SKM-1 treated with dmso at 0.1 percent for 144 hours (cell line): ENCODE measurements around the gene POU6F2.
"Not testable (repeated sequence)": the region's sequence is repeated elsewhere in the genome, so short reads cannot be mapped to it uniquely, and the experiment has no call there.

Experiments
- DNase-seq: peaks from one replicate; lab custom pipeline; 2025; ENCODE audit not compliant: unreplicated experiment; lab: John Stamatoyannopoulos, UW

The POU6F2 gene, protein sequence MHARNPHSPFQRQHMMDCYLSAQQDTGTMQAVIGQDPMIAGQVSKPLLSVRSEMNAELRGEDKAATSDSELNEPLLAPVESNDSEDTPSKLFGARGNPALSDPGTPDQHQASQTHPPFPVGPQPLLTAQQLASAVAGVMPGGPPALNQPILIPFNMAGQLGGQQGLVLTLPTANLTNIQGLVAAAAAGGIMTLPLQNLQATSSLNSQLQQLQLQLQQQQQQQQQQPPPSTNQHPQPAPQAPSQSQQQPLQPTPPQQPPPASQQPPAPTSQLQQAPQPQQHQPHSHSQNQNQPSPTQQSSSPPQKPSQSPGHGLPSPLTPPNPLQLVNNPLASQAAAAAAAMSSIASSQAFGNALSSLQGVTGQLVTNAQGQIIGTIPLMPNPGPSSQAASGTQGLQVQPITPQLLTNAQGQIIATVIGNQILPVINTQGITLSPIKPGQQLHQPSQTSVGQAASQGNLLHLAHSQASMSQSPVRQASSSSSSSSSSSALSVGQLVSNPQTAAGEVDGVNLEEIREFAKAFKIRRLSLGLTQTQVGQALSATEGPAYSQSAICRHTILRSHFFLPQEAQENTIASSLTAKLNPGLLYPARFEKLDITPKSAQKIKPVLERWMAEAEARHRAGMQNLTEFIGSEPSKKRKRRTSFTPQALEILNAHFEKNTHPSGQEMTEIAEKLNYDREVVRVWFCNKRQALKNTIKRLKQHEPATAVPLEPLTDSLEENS

GRCh38 chr7:38977685-38978084, at the start of gene POU6F2:
Gene POU6F2 (plus strand): TSS chr7:38977909. CDS start chr7:38977954, 45 bp downstream.
- DNase-seq: no peak

GRCh38 chr7:38928506-38928905, 49.2 kb upstream of the POU6F2 start:
- DNase-seq: no peak

DNA sequence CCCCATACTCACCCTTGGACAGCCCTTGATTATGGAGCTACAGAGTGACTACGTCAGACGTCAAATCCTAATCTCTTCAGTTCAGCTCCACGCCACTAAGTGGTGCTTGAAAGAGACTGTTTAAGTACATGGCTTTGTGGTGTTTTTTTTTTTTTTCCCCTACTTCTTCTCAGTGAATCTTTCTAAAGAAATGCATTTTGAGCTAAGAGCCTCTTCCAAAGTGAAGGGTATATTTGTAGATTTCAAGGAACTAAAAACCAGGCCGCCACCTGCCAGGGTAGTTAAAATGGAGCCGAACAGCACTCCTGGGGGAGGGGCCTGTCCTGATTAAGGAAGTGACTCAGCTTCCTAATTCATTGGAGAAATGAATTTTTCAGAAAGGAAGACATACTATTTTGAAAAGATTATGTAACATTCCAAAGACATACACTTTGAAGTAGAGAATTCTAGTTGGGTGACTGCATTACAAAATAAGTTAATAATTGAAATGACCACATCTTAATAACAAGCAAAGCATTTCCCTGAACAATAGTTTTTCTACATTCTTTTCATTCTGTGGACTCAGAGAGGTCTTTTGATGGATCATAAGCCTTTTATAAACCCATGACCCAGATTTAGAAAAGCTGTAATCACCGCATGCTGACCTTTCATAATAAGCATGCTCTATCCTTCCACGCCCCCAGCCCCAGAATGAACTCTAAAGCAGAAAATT, 48.1 kb upstream of the POU6F2 start:
- peak; percentile 9 for DNase-seq

DNA sequence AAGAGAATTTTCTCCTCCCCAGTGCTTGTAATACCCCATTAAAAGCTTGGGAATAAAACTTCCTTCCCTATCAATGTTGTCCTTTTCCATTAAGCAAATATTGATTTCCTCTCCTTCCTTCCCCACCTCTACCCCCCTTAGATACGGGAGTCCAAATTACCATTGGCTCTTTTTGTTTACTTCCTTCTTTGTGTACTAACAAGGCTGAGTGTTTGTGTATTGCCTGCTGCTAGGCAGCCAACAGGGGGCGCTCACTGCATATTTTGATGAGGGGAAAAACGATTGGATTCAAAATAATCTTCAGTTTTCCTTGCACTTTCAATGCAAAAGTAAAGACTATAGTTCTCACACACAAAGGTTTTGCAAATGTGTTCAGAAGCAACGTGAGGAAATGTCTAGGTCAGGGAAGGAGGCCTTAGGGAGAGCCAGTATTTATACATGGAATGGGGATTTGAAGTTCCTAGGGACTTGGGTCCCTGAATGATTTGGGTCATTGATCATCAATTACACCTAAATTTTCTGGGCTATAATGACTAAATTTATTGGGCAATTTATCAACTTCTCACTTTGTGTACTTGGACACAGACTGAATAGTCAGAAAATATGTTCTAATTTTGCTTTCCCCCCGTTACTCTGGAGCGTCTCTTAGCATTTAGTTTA, 45.1 kb upstream of the POU6F2 start:
- DNase-seq: peak; percentile 15

- no peak for DNase-seq
Observed at GRCh38 chr7:38934051-38934450, 43.7 kb upstream of the POU6F2 start.

GRCh38 chr7:38934536-38934935, 43.2 kb upstream of the POU6F2 start:
- DNase-seq: no peak

- DNase-seq: no peak
Observed at GRCh38 chr7:38936641-38937040, 41.1 kb upstream of the POU6F2 start.

- DNase-seq: no peak
Observed at GRCh38 chr7:38938001-38938485, 39.7 kb upstream of the POU6F2 start.

DNA sequence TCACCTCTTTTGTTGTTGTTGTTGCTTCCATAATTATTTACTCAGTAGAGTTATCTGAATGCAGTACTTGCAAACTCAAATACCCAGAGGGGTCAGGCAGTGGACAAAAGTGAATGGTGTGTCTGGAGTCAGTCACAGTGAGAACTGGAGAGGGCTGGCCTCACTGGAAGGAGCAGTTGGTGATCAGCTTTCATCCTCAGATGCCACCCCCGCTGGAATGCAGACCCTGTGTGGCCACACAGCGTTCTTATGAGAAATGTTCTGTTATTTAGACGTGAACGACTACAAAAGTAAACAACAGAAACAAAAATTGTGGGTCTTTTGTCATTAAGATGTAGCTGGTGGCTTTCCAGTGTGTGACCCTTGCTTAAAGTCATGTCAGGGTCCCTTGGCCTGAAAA, 39.1 kb upstream of the POU6F2 start:
- DNase-seq: no peak

DNA sequence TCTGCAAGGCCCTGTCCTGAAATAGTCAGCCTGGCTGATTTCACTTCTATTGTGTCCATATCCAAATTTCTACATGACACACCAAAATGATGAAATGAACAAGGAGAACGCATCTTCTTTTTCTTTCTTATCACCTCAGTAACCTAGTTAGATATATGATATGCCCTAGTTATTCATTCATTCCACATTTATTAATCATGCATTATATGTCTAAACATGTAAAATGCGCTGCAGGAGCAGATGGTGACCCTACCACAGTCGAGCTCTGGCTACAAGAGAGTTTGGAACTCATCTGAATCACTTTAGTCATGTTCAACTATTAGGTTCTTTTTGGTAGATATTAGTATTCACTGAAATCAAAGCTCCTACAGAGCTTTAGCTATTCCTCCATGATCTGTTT, 36.9 kb upstream of the POU6F2 start:
- DNase-seq: no peak

DNA sequence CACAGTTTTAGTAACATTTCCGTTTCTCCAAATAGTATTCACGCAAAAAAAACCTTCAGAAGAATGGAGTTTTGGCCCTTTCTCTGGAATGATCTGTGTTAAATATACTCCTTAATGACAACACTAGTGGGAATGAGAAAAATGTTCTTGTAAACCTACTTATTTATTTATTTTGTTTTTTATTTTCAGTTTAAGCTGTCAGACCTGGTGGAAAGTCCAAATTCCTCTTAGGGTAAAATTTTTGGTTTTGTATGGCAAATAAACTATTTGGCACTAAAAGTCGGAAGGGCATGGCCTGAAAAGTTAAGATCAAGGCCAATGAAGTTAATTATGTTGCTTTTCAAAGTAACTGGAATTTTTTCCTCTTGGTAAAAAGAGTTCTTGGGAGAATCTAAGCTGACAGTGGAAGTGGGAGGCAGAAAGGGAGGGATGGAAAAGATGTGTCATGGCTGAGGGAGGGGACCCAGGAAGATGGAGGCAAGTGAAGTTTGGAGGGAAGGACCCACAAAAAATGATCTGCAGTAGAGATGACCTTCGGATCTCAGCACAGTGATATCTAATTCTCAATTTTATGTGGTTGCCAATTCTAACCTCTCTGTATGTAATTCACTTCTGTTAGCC, 35.2 kb upstream of the POU6F2 start:
- DNase-seq: no peak

GRCh38 chr7:38947541-38947940, 30.2 kb upstream of the POU6F2 start:
- DNase-seq: not testable (repeated sequence)

DNA sequence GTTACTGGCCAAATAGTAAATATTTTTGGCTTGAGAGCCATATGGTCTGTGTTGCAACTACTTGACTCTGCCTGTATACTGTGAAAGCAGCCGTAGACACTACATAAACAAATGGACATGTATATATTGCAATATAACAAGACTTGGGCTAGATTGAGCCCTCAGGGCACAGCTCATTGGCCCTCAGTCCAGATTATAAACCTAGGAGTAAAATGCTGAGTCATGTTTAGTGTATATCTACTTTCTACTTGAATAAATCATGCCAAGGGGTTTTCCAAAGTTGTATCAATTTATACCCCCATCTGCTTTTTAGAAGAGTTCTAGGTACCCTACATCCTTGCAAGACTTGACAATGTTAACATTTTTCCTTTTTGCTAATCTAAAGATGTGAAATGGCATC, 27.4 kb upstream of the POU6F2 start:
- DNase-seq: no peak

- DNase-seq: no peak
Observed at GRCh38 chr7:38951213-38951612, 26.5 kb upstream of the POU6F2 start.

DNA sequence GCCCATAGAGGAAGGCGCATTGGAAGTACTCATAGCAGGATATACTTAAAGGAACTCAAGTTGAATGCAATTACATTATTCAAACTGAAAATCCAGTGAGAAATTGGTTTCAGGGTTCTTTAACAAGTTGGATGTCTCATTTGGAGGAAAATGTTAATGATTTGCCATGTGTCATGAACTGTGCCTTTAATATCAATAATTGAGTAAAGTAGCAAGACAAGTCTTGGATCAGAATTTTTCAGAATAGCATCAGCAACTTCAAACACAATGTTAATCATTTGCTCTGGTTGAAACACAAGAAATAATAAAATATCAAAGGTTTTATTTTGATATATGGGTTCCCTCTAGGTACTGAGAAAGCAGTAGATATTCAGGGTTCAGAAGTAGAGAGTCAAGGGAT, 24.5 kb upstream of the POU6F2 start:
- no peak for DNase-seq

DNA sequence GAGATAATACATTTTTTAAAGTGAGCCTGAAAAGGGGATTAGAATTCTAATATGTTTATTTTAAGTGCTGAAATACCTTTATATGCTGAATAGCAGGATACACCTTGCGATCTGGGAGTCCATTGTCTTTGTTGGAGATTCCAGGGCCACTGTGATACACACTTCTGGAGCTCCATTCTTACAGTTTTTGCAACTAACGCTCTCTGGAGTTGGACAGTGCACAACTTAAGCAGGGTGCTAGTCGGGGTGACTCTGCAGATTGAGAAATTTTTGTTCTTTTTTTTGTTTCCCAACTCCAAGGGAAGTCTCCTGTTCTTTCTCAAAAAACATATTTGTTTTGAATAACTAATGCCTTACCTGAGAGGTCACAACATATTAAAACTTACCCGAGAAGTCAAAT, 23.7 kb upstream of the POU6F2 start:
- no peak for DNase-seq

DNA sequence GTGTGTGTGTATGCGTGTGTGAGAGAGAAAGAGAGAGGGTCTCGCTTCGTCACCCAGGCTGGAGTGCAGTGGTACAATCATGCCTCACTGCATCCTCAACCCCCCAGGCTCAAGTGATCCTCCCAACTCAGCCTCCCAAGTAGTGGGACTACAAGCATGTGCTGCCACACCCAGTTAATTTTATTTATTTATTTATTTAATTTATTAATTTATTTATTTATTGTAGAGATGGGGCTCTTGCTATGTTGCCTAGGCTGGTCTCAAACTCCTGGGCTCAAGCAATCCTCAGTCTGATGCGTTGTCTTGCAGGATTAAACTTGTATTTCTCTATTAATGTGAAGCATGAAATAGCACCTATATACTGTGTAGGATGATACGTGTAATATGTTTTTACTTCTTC, 21.8 kb upstream of the POU6F2 start:
- DNase-seq: no peak

- no peak for DNase-seq
Observed at GRCh38 chr7:38962028-38962427, 15.7 kb upstream of the POU6F2 start.

DNA sequence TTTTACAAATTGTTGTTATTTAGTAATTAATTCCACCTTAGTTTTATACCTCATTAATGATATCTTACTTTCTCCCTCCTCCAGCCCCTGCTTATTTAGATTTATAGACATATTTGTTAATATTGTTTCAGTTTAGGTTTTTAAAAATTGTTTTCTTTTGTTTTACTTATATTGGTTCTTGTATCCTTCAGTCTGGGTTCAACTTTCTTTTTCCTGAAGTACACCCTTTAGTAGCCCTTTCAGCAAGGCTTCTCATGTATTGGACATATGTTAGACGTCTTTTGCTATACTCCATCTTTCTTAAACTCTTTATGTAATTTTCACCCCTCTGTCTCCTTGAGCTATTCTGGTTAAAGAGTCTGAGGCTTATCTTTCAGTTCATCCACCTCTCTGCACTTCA, 12.8 kb upstream of the POU6F2 start:
- no peak for DNase-seq

GRCh38 chr7:38973760-38974159, 3.9 kb upstream of the POU6F2 start:
- no peak for DNase-seq

DNA sequence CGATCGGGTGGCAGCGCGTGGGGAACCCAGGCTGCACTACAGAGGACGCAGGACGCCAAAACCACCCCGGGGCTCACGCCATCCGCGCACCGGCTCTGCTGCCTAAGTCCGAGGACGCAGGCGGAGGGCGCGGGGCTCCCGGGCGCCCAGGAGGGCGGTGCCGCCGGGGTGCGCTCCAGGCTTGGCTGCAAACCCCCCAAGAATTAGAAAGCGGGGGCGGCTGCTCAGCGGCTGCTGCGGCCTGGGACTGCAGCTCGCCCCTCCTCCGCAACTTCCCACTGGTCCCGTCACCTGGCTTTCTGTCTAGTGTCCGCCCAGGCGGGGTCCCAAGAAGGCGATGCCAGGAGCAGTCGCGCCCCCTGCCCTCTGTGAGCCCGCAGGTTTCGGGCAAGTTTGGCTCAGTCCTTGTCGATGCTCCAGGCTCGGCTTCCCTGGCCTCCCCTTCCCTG, 1.7 kb upstream of the POU6F2 start:
- DNase-seq: no peak
